H1 (cell line): Measurements from ENCODE around the gene GRM8. TPM values are rescaled to one million over a fixed set of nuclear protein-coding genes. Genes with fewer than 3 reads are reported as not detected.

Experiments
- CTCF ChIA-PET: fragments of 300-600 bp; sonication (Branson Sonifier 250); formaldehyde crosslinking; loops from one replicate; lab custom pipeline; 2021; ENCODE audit not compliant: partially characterized antibody; lab: Charles Lee
- POLR2A ChIA-PET: fragments of 300-600 bp; sonication (Branson Sonifier 250); formaldehyde crosslinking; loops from one replicate; lab custom pipeline; 2021; ENCODE audit warnings: inconsistent platforms; ENCODE audit not compliant: partially characterized antibody; lab: Charles Lee
- DNase-seq, 2 experiments: peaks; one replicate each; pipeline versions ENCODE4 v3.0.0 to v3.0.0-alpha.2; 2010 to 2022; ENCODE audit warnings: low spot score in 2 of 2, low read depth in 1 of 2, mixed read lengths in 1 of 2
- FAIRE-seq: peaks from 2 replicates; lab custom pipeline; 2011; peaks lifted over from hg19 to GRCh38; lab: Jason Lieb, UNC
- H2AFZ ChIP-seq: 2 replicates; pipeline ENCODE4 v1.8.1; 2012; ENCODE audit warnings: low read length, inconsistent platforms
- H2AK5ac ChIP-seq: 2 replicates; pipeline ENCODE4 v1.6.1; 2013; ENCODE audit warnings: low read depth, low read length
- H2BK120ac ChIP-seq: replicated peaks from 2 replicates; pipeline ENCODE3; 2013; ENCODE audit warnings: low read depth, low read length, inconsistent platforms
- H2BK12ac ChIP-seq: 2 replicates; pipeline ENCODE4 v1.6.1; 2013; ENCODE audit warnings: low read depth, low read length
- H2BK15ac ChIP-seq: 2 replicates; pipeline ENCODE4 v1.6.1; 2013; ENCODE audit warnings: low read length
- H2BK20ac ChIP-seq: 2 replicates; pipeline ENCODE4 v1.6.1; 2013; ENCODE audit warnings: low read length
- H2BK5ac ChIP-seq: 2 replicates; pipeline ENCODE4 v1.6.1; 2013; ENCODE audit warnings: low read depth, low read length
- H3K14ac ChIP-seq: 2 replicates; pipeline ENCODE4 v1.6.1; 2013; ENCODE audit warnings: inconsistent platforms; ENCODE audit not compliant: insufficient read length
- H3K18ac ChIP-seq: 2 replicates; pipeline ENCODE4 v1.6.1; 2013; ENCODE audit warnings: low read length; ENCODE audit errors: extremely low read depth
- H3K23ac ChIP-seq: 2 replicates; pipeline ENCODE4 v1.6.1; 2013; ENCODE audit warnings: inconsistent platforms; ENCODE audit not compliant: insufficient read length
- H3K23me2 ChIP-seq: 2 replicates; pipeline ENCODE4 v1.6.1; 2013; ENCODE audit warnings: low read depth, low read length
- H3K27ac ChIP-seq: 2 replicates; pipeline ENCODE4 v1.6.1; 2011; ENCODE audit warnings: low read depth, low read length, inconsistent platforms
- H3K27me3 ChIP-seq, 4 experiments: replicated peaks in 1 of 4; 1 replicate in 1 of 4; 2 replicates in 3 of 4; pipeline versions ENCODE4 v1.6.1 to v1.8.1; 2011 to 2013; ENCODE audit warnings: low read length in 3 of 4, mild to moderate bottlenecking in 3 of 4, inconsistent platforms in 2 of 4, mixed read lengths in 2 of 4, moderate library complexity in 1 of 4; ENCODE audit not compliant: control insufficient read depth in 3 of 4, insufficient read depth in 3 of 4; ENCODE audit errors: extremely low read depth in 1 of 4
- H3K36me3 ChIP-seq, 4 experiments: 2 replicates each; pipeline versions ENCODE4 v1.6.1 to v1.8.1; 2011 to 2013; ENCODE audit warnings: mild to moderate bottlenecking in 4 of 4, low read length in 3 of 4, moderate library complexity in 2 of 4, control low read depth in 1 of 4, inconsistent platforms in 1 of 4; ENCODE audit not compliant: insufficient read depth in 4 of 4, control insufficient read depth in 2 of 4
- H3K4ac ChIP-seq: replicated peaks from 2 replicates; pipeline ENCODE3; 2013; ENCODE audit warnings: low read length, low read depth, mixed read lengths, inconsistent platforms; ENCODE audit not compliant: insufficient read length
- H3K4me1 ChIP-seq, 4 experiments: replicated peaks in 1 of 4; 1 replicate in 1 of 4; 2 replicates in 3 of 4; pipeline versions ENCODE4 v1.6.1 to v1.8.1; 2011 to 2013; ENCODE audit warnings: low read length in 3 of 4, inconsistent platforms in 2 of 4, mixed read lengths in 1 of 4; ENCODE audit not compliant: insufficient read depth in 4 of 4, control insufficient read depth in 3 of 4
- H3K4me2 ChIP-seq, 2 experiments: 2 replicates each; pipeline versions ENCODE4 v1.6.1 to v1.8.1; 2011 to 2013; ENCODE audit warnings: low read depth in 2 of 2, low read length in 2 of 2, control low read depth in 1 of 2, inconsistent platforms in 1 of 2, mild to moderate bottlenecking in 1 of 2; ENCODE audit not compliant: insufficient read depth in 1 of 2
- H3K4me3 ChIP-seq, 4 experiments: fragments of 200-600, 300-600 bp in 1 of 4; sonication (generic), shearing (Covaris generic), sonication (Bioruptor Twin) in 1 of 4; 2 replicates each; pipeline versions ENCODE4 v1.5.1 to v1.8.1; 2011 to 2016; ENCODE audit warnings: low read length in 4 of 4, low read depth in 3 of 4, control low read depth in 2 of 4, inconsistent platforms in 2 of 4, mild to moderate bottlenecking in 2 of 4, mixed read lengths in 1 of 4, moderate library complexity in 1 of 4; ENCODE audit not compliant: insufficient read depth in 2 of 4; ENCODE audit errors: extremely low read depth in 1 of 4
- H3K56ac ChIP-seq: replicated peaks from 2 replicates; pipeline ENCODE3; 2013; ENCODE audit warnings: low read depth, mild to moderate bottlenecking, mixed read lengths, low read length, inconsistent platforms; ENCODE audit not compliant: insufficient read length
- H3K79me1 ChIP-seq: 2 replicates; pipeline ENCODE4 v1.6.1; 2013; ENCODE audit warnings: low read depth, low read length, control low read depth
- H3K79me2 ChIP-seq, 2 experiments: 2 replicates each; pipeline versions ENCODE4 v1.6.1 to v1.8.1; 2012 to 2013; ENCODE audit warnings: low read length in 2 of 2, mild to moderate bottlenecking in 2 of 2, inconsistent platforms in 1 of 2; ENCODE audit not compliant: insufficient read depth in 2 of 2, control insufficient read depth in 1 of 2
- H3K9ac ChIP-seq, 4 experiments: replicated peaks in 1 of 4; 1 replicate in 1 of 4; 2 replicates in 3 of 4; pipeline versions ENCODE4 v1.6.1 to v1.8.1; 2011 to 2013; ENCODE audit warnings: low read depth in 3 of 4, low read length in 3 of 4, control low read depth in 2 of 4, mild to moderate bottlenecking in 2 of 4, moderate library complexity in 2 of 4, inconsistent platforms in 1 of 4; ENCODE audit errors: extremely low read depth in 1 of 4
- H3K9me3 ChIP-seq, 2 experiments: 2 replicates each; pipeline versions ENCODE4 v1.6.1 to v1.8.1; 2012 to 2013; ENCODE audit warnings: mild to moderate bottlenecking in 2 of 2, moderate library complexity in 2 of 2, control low read depth in 1 of 2, inconsistent platforms in 1 of 2, low read depth in 1 of 2, low read length in 1 of 2, mixed read lengths in 1 of 2; ENCODE audit not compliant: insufficient read depth in 2 of 2
- H4K20me1 ChIP-seq, 2 experiments: replicated peaks in 1 of 2; 2 replicates each; pipeline versions ENCODE3 to v1.8.1; 2011 to 2013; ENCODE audit warnings: inconsistent platforms in 2 of 2, low read length in 2 of 2, mild to moderate bottlenecking in 1 of 2; ENCODE audit not compliant: insufficient read depth in 2 of 2, control insufficient read depth in 1 of 2
- H4K5ac ChIP-seq: 2 replicates; pipeline ENCODE4 v1.6.1; 2013; ENCODE audit warnings: low read length, low read depth, mixed read lengths, inconsistent platforms; ENCODE audit not compliant: insufficient read length
- H4K8ac ChIP-seq: 2 replicates; pipeline ENCODE4 v1.8.0; 2013; ENCODE audit warnings: mild to moderate bottlenecking, moderate library complexity, low read length, inconsistent platforms; ENCODE audit not compliant: insufficient read depth; ENCODE audit errors: extremely low read depth
- H4K91ac ChIP-seq: replicated peaks from 2 replicates; pipeline ENCODE3; 2013; ENCODE audit warnings: low read length, mixed read lengths, inconsistent platforms; ENCODE audit not compliant: insufficient read length
- CREB1 ChIP-seq: IDR thresholded peaks from 2 replicates; pipeline ENCODE4 v1.6.1; 2012; ENCODE audit warnings: inconsistent platforms
- CTCF ChIP-seq, 3 experiments: IDR thresholded peaks; 1 replicate in 2 of 3; 2 replicates in 1 of 3; pipeline versions ENCODE4 v1.5.1 to v1.6.1; 2011; ENCODE audit warnings: low read length in 3 of 3, mild to moderate bottlenecking in 3 of 3, inconsistent platforms in 2 of 3, low read depth in 1 of 3, moderate library complexity in 1 of 3; ENCODE audit not compliant: insufficient read depth in 1 of 3; ENCODE audit errors: control extremely low read depth in 1 of 3
- WGBS, 2 experiments: shearing (Covaris generic) in 1 of 2; methylation state at CpG; one replicate each; pipeline versions ENCODE4 v1.1.6 to v1.1.7; 2013 to 2015; ENCODE audit warnings: low lambda C conversion rate in 2 of 2, mixed read lengths in 2 of 2, inconsistent platforms in 1 of 2, low coverage in 1 of 2, missing lambda C conversion rate in 1 of 2; ENCODE audit not compliant: insufficient replicate concordance in 2 of 2, insufficient coverage in 1 of 2, insufficient read length in 1 of 2; ENCODE audit errors: extremely low coverage in 1 of 2, missing lambda C conversion rate in 1 of 2; 5-methylcytosine and 5-hydroxymethylcytosine counted together
- polyA plus RNA-seq, 7 experiments: library from polyadenylated mRNA; depleted of rRNA in 3 of 7; stranded (reverse) in 5 of 7; unstranded in 2 of 7; fragments of >200 nt in 5 of 7; fragments of 200-250 nt in 2 of 7; gene quantifications; 1 replicate in 5 of 7; 2 replicates in 1 of 7; 4 replicates in 1 of 7; pipeline versions ENCODE4 v1.2.1 to v1.2.3, GENCODE V29; 2011 to 2013; ENCODE audit warnings: missing spikeins in 2 of 7, mixed read lengths in 2 of 7
- total RNA-seq: library from RNA; stranded (reverse); fragmentation: NEBNext Ultra II Directional; extraction: Animal tissue kit (Norgen Biotek cat#: 25700); gene quantifications from 2 replicates; pipeline ENCODE4 v1.2.1, GENCODE V29; 2021

The GRM8 gene
- total and polyA plus RNA-seq, 2 of the 8 experiments (the other 6 are each of a cell fraction or from before 2014, with no cell fraction given): 2.6 to 2.8 TPM

GRCh38 chr7:126790763-126791162 lies 462.0 kb downstream of the GRM8 start:
- no peak overlapping the region for H3K4ac ChIP-seq
- no peak for FAIRE-seq
- H2AK5ac ChIP-seq: no peak overlapping the region
- H3K4me3 ChIP-seq: no peak overlapping the region
- TF ChIP-seq CTCF (IDR thresholded peaks at IDR 0.05; ENCODE audit: control extremely low read depth in 1 of 3, insufficient read depth in 1 of 3, low read depth in 1 of 3, low read length in 3 of 3): peak in 1 of 3 experiments; percentile 19; a peak in 1 of 4 replicates
- no peak for TF ChIP-seq CREB1
- TF ChIP-seq, all 59 proteins: peak for 1
- Histone ChIP-seq H3K27me3 (no peaks in the 10 kb centered on the region), H4K8ac (no peak overlapping the region), H2BK120ac (no peak overlapping the region), H3K36me3 (no peaks in the 10 kb centered on the region), H3K4me1 (no peaks in the 10 kb centered on the region), H3K23ac (no peak overlapping the region), H4K5ac (no peak overlapping the region), H2BK5ac (no peak overlapping the region), H3K4me2 (no peak overlapping the region), H3K23me2 (no peaks in the 10 kb centered on the region), H4K91ac (no peak overlapping the region), H3K9ac (no peak overlapping the region), H3K18ac (no peak overlapping the region), H3K79me2 (no peaks in the 10 kb centered on the region), H2AFZ (no peak overlapping the region), H3K14ac (no peak overlapping the region), H3K9me3 (no peaks in the 10 kb centered on the region), H3K79me1 (no peaks in the 10 kb centered on the region), H2BK15ac (no peak overlapping the region), H2BK12ac (no peak overlapping the region), H3K27ac (no peak overlapping the region), H2BK20ac (no peak overlapping the region), H4K20me1 (no peaks in the 10 kb centered on the region), H3K56ac (no peak overlapping the region)
- ChIA-PET POLR2A (no interaction called here), CTCF (interaction anchor here (1.2 kb wide), 1 partner anchor 86 kb away, joined by 3 read pairs; no protein-coding TSS in a partner anchor)
- no peak for DNase-seq
- 88% methylated on average over 4 of the region's 4 CpGs; no CpG with 5 or more reads in 1 of the 2 experiments for WGBS, 2 experiments
